Stimulated activated CD4-positive, alpha-beta T cell treated with anti-CD3 and anti-CD28 coated beads, Interleukin-1b, Interleukin-23, amount 100 ng/mL, for 24 hours (primary cell): ENCODE measurements around the gene DOCK10.

Source experiments
- DNase-seq, 4 experiments: peaks; one replicate each; pipeline ENCODE4 v3.0.0-alpha.2; 2020; ENCODE audit warnings: low read depth in 4 of 4, low spot score in 1 of 4

DOCK10 gene

GRCh38 chr2:224729435-224729834 is 312.8 kb downstream of the DOCK10 start:
- no peak for DNase-seq

GRCh38 chr2:224724331-224724730 is 317.9 kb downstream of the DOCK10 start:
- no peak for DNase-seq

GRCh38 chr2:224723586-224724217 is 318.6 kb downstream of the DOCK10 start:
- DNase-seq: no peak

GRCh38 chr2:224722770-224723169 is 319.5 kb downstream of the DOCK10 start:
- no peak for DNase-seq

DNA sequence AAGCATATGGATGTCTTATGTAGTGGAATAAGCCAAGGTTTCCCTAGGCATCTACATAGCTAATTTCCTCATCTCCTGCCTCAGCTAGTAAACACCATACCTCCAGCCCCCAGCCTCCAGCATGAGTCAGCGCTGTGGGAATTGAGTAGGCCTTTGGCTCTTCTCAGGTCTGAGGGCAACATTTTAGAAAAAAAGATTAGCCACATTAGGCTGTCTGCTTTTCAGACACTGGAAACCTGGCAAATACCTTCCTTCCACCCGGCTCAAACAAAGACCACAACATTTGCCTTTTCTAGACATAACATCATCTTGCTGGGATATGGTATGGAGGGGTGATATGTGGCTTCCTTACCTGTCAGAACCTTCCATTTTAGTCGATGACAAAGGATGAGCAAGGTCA is 320.0 kb downstream of the DOCK10 start:
- DNase-seq: no peak

GRCh38 chr2:224716921-224717320 is 325.3 kb downstream of the DOCK10 start:
- DNase-seq: no peak

GRCh38 chr2:224716201-224716600 is 326.1 kb downstream of the DOCK10 start, which contains the start of gene CCDC195:
TSS of gene CCDC195 (minus strand) at chr2:224716365. CDS start at chr2:224716365, 0 bp downstream.
- DNase-seq: no peak
